HepG2 (cell line): Measurements from ENCODE around the gene ZNF500. TPM values are rescaled to one million over a fixed set of nuclear protein-coding genes. Genes with fewer than 3 reads are reported as not detected.
A peak's percentile ranks its signal among the peaks of the same experiment; 100 is the strongest.

Source experiments
- CBX1 ChIP-seq: IDR thresholded peaks from one replicate; pipeline ENCODE4 v1.6.1; 2016; ENCODE audit warnings: antibody characterized with exemption, low read depth
- FIP1L1 ChIP-seq: fragments of 200-400 bp; formaldehyde crosslinking; IDR thresholded peaks from 2 replicates; pipeline ENCODE4 v1.6.1; 2018; ENCODE audit warnings: low read depth, mild to moderate bottlenecking, low read length, moderate library complexity, borderline replicate concordance; ENCODE audit not compliant: insufficient read depth
- FOXP1 ChIP-seq, 2 experiments: fragments of 450-650 bp in 1 of 2; IDR thresholded peaks; 2 replicates each; pipeline ENCODE4 v1.6.1; 2017 to 2018; ENCODE audit warnings: antibody characterized with exemption in 1 of 2
- HNRNPL ChIP-seq: fragments of 200-400 bp; formaldehyde crosslinking; IDR thresholded peaks from 2 replicates; pipeline ENCODE4 v1.6.1; 2017; ENCODE audit warnings: mild to moderate bottlenecking, low read depth, low read length
- KLF9 ChIP-seq: IDR thresholded peaks from 2 replicates; pipeline ENCODE4 v1.6.1; 2016; ENCODE audit warnings: low read depth
- NFYC ChIP-seq: IDR thresholded peaks from 2 replicates; pipeline ENCODE4 v1.6.1; 2016; ENCODE audit warnings: missing genetic modification reagents, missing compliant biosample characterization
- RFX5 ChIP-seq: IDR thresholded peaks from 2 replicates; pipeline ENCODE4 v1.6.1; 2011; ENCODE audit warnings: low read depth, low read length, improper control_type of control experiment
- ZBTB42 ChIP-seq: sonication (generic); formaldehyde crosslinking; IDR thresholded peaks from 2 replicates; pipeline ENCODE4 v1.5.0; 2020; ENCODE audit warnings: mild to moderate bottlenecking, missing genetic modification reagents
- ZNF264 ChIP-seq: sonication (generic); formaldehyde crosslinking; IDR thresholded peaks from 2 replicates; pipeline ENCODE4 v1.4.0; 2020; ENCODE audit warnings: missing genetic modification reagents
- ZNF550 ChIP-seq: sonication (generic); formaldehyde crosslinking; IDR thresholded peaks from 2 replicates; pipeline ENCODE4 v1.4.0; 2020; ENCODE audit warnings: mild to moderate bottlenecking, missing genetic modification reagents, borderline replicate concordance
- ZNF619 ChIP-seq: sonication (generic); formaldehyde crosslinking; IDR thresholded peaks from 2 replicates; pipeline ENCODE4 v1.4.0; 2020; ENCODE audit warnings: mild to moderate bottlenecking, missing genetic modification reagents
- ZNF839 ChIP-seq: sonication (generic); formaldehyde crosslinking; IDR thresholded peaks from 2 replicates; pipeline ENCODE4 v1.4.0; 2020; ENCODE audit warnings: missing genetic modification reagents, mild to moderate bottlenecking, borderline replicate concordance
- ZSCAN20 ChIP-seq: sonication (generic); formaldehyde crosslinking; IDR thresholded peaks from 2 replicates; pipeline ENCODE4 v1.4.0; 2020; ENCODE audit warnings: missing genetic modification reagents, mild to moderate bottlenecking, borderline replicate concordance
- polyA plus RNA-seq, 8 experiments: library from polyadenylated mRNA; depleted of rRNA in 3 of 8; stranded (reverse) in 7 of 8; unstranded in 1 of 8; fragments of >200 nt; fragmentation: Illumina TruSeq in 4 of 8; extraction: Trizol in 4 of 8; gene quantifications; 2 replicates each; pipeline versions ENCODE4 v1.2.1 to v1.2.3, GENCODE V29; 2011 to 2016; ENCODE audit warnings: low read depth in 4 of 8, missing spikeins in 1 of 8, mixed read lengths in 1 of 8; ENCODE audit not compliant: insufficient read depth in 1 of 8
- total RNA-seq, 5 experiments: library from RNA; depleted of rRNA; stranded (reverse); fragments of >200 nt; fragmentation: Illumina TruSeq; extraction: Trizol; gene quantifications; 2 replicates each; pipeline ENCODE4 v1.2.3, GENCODE V29; 2016; ENCODE audit warnings: low read depth in 1 of 5
- TF ChIP-seq, protein P1 (sequence below): sonication (generic); formaldehyde crosslinking; IDR thresholded peaks from 2 replicates; pipeline ENCODE4 v1.4.0; 2020; ENCODE audit warnings: mild to moderate bottlenecking, missing genetic modification reagents
- TF ChIP-seq, protein P2 (sequence below): sonication (generic); formaldehyde crosslinking; IDR thresholded peaks from 2 replicates; pipeline ENCODE4 v1.5.0; 2020; ENCODE audit warnings: mild to moderate bottlenecking, missing genetic modification reagents
- TF ChIP-seq, protein P3 (sequence below): sonication (generic); formaldehyde crosslinking; IDR thresholded peaks from 2 replicates; pipeline ENCODE4 v1.4.0; 2020; ENCODE audit warnings: mild to moderate bottlenecking, missing genetic modification reagents
- TF ChIP-seq, protein P4 (sequence below): sonication (generic); formaldehyde crosslinking; IDR thresholded peaks from 2 replicates; pipeline ENCODE4 v1.5.0; 2020; ENCODE audit warnings: missing genetic modification reagents

Gene ZNF500
- total and polyA plus RNA-seq, 2 of the 13 experiments (the other 11 are each of a cell fraction or from before 2014, with no cell fraction given) = 6.1 to 12.2 TPM

DNA sequence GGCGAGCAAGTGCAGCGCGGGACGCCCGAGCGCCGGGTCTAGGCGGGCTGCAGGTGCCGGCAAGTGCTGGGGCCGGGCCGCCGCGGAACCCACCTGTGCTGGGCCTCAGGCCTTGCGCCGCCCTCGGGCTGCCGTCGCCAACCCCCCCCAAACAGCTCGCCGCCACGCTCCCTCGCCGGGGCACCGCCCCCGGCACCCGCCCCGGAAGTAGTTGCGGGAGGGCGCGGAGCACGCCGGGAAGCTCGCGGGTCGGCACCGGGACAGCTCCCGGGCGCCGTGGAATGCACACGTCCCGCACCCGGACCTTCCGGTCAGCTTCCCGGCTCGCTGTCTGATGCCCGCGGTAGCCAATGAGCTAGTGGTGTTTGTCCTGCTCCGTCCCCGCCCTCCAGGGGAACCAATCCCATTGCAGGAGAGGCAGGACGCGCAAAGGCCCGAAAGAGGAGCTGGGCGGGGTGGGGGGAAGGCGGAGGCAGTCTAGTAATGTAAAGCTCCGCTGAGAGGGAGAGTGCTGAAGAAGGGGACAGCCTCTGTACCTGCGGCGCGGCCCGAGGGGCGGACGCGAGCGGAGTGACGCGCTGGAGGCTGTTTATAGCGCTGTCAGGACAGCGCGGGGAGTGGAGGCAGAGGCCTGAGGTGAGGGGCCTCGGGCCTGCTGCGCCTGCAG lies 32.8 kb downstream of the ZNF500 start, which contains the start of the genes ANKS3 and DNAAF8 (continued):
- TF ChIP-seq ZBTB42 (CRISPR knock-in tag) = no peak
- TF ChIP-seq, protein P1, sequence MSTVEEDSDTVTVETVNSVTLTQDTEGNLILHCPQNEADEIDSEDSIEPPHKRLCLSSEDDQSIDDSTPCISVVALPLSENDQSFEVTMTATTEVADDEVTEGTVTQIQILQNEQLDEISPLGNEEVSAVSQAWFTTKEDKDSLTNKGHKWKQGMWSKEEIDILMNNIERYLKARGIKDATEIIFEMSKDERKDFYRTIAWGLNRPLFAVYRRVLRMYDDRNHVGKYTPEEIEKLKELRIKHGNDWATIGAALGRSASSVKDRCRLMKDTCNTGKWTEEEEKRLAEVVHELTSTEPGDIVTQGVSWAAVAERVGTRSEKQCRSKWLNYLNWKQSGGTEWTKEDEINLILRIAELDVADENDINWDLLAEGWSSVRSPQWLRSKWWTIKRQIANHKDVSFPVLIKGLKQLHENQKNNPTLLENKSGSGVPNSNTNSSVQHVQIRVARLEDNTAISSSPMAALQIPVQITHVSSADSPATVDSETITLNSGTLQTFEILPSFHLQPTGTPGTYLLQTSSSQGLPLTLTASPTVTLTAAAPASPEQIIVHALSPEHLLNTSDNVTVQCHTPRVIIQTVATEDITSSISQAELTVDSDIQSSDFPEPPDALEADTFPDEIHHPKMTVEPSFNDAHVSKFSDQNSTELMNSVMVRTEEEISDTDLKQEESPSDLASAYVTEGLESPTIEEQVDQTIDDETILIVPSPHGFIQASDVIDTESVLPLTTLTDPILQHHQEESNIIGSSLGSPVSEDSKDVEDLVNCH (CRISPR knock-in tag) = no peak
- peak; percentile 30; the same call in 1 of the 2 replicates for TF ChIP-seq RFX5
- peak; percentile 92 for TF ChIP-seq NFYC (CRISPR knock-in tag)
- TF ChIP-seq, protein P2, sequence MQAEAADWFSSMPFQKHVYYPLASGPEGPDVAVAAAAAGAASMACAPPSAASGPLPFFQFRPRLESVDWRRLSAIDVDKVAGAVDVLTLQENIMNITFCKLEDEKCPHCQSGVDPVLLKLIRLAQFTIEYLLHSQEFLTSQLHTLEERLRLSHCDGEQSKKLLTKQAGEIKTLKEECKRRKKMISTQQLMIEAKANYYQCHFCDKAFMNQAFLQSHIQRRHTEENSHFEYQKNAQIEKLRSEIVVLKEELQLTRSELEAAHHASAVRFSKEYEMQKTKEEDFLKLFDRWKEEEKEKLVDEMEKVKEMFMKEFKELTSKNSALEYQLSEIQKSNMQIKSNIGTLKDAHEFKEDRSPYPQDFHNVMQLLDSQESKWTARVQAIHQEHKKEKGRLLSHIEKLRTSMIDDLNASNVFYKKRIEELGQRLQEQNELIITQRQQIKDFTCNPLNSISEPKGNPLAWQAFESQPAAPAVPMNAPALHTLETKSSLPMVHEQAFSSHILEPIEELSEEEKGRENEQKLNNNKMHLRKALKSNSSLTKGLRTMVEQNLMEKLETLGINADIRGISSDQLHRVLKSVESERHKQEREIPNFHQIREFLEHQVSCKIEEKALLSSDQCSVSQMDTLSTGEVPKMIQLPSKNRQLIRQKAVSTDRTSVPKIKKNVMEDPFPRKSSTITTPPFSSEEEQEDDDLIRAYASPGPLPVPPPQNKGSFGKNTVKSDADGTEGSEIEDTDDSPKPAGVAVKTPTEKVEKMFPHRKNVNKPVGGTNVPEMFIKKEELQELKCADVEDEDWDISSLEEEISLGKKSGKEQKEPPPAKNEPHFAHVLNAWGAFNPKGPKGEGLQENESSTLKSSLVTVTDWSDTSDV (CRISPR knock-in tag) = no peak; the same call in 1 of the 2 replicates
- no peak for TF ChIP-seq KLF9 (CRISPR knock-in tag)
- TF ChIP-seq ZNF839 (CRISPR knock-in tag) = no peak
- no peak for TF ChIP-seq ZNF619
- no peak for TF ChIP-seq ZNF550
- peak; percentile 87 for TF ChIP-seq ZSCAN20
- TF ChIP-seq, protein P3, sequence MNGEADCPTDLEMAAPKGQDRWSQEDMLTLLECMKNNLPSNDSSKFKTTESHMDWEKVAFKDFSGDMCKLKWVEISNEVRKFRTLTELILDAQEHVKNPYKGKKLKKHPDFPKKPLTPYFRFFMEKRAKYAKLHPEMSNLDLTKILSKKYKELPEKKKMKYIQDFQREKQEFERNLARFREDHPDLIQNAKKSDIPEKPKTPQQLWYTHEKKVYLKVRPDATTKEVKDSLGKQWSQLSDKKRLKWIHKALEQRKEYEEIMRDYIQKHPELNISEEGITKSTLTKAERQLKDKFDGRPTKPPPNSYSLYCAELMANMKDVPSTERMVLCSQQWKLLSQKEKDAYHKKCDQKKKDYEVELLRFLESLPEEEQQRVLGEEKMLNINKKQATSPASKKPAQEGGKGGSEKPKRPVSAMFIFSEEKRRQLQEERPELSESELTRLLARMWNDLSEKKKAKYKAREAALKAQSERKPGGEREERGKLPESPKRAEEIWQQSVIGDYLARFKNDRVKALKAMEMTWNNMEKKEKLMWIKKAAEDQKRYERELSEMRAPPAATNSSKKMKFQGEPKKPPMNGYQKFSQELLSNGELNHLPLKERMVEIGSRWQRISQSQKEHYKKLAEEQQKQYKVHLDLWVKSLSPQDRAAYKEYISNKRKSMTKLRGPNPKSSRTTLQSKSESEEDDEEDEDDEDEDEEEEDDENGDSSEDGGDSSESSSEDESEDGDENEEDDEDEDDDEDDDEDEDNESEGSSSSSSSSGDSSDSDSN = peak; percentile 72; the same call in 1 of the 2 replicates
- no peak for TF ChIP-seq FIP1L1
- TF ChIP-seq HNRNPL = no peak
- TF ChIP-seq FOXP1 (IDR thresholded peaks at IDR 0.05) = no peak
- TF ChIP-seq FOXP1 (CRISPR knock-in tag; IDR thresholded peaks at IDR 0.05) = peak; percentile 12; the same call in 1 of the 2 replicates
- no peak for TF ChIP-seq ZNF264
- TF ChIP-seq CBX1 = peak; percentile 48
- TF ChIP-seq, protein P4, sequence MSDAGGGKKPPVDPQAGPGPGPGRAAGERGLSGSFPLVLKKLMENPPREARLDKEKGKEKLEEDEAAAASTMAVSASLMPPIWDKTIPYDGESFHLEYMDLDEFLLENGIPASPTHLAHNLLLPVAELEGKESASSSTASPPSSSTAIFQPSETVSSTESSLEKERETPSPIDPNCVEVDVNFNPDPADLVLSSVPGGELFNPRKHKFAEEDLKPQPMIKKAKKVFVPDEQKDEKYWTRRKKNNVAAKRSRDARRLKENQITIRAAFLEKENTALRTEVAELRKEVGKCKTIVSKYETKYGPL = no peak
